ENCODE data around the gene FERD3L. TPM values are rescaled to one million over a fixed set of nuclear protein-coding genes. Genes with fewer than 3 reads are reported as not detected.

The FERD3L gene
- total RNA-seq, 2 experiments from 2014 or later: not detected

GRCh38 chr7:19112274-19113001 is 32.8 kb downstream of the FERD3L start:
- H3K4me3 ChIP-seq (ENCODE audit: low read depth, low read length, poor library complexity, severe bottlenecking): no peak overlapping the region
- CTCF ChIA-PET (ENCODE audit: unreplicated experiment): no interaction called here
- POLR2A ChIA-PET: interaction anchor here (0.6 kb wide), 1 partner anchor 504 kb away, joined by 3 read pairs; no protein-coding TSS in a partner anchor
- H3K79me2 ChIP-seq (ENCODE audit: insufficient read depth, low read depth, low read length): no peaks in the 10 kb centered on the region
- DNase-seq (ENCODE audit: low spot score): no peak
- no peak overlapping the region for H2AFZ ChIP-seq (ENCODE audit: low read length)
- no peaks in the 10 kb centered on the region for H3K9me3 ChIP-seq (ENCODE audit: low read length)
- BruUV-seq (replicated peaks): no TSS peak
- no peak overlapping the region for H3K4me2 ChIP-seq (ENCODE audit: low read length)
- H3K27ac ChIP-seq (ENCODE audit: low read depth, low read length, poor library complexity, severe bottlenecking): no peak overlapping the region
- no peaks in the 10 kb centered on the region for H3K4me1 ChIP-seq (ENCODE audit: insufficient read depth, low read length, poor library complexity, severe bottlenecking)
- TF ChIP-seq EZH2phosphoT487 (IDR thresholded peaks at IDR 0.05; ENCODE audit: borderline replicate concordance, low read depth, low read length) (no peak), CTCF (conservative IDR thresholded peaks at IDR 0.05; ENCODE audit: low read length) (no peak)
- no peaks in the 10 kb centered on the region for H3K9me2 ChIP-seq (ENCODE audit: insufficient read depth, low read length)
- intact Hi-C loops (cut with micrococcal nuclease; ENCODE audit: unreplicated experiment): no loop called here
- no peaks in the 10 kb centered on the region for H4K20me1 ChIP-seq (ENCODE audit: insufficient read depth, low read length)
- no peaks in the 10 kb centered on the region for H3K36me3 ChIP-seq (ENCODE audit: insufficient read depth, low read length)

- H3K79me2 ChIP-seq (ENCODE audit: insufficient read depth, low read depth, low read length): no peaks in the 10 kb centered on the region
- TF ChIP-seq EZH2phosphoT487 (IDR thresholded peaks at IDR 0.05; ENCODE audit: borderline replicate concordance, low read depth, low read length): no peak
- TF ChIP-seq CTCF (conservative IDR thresholded peaks at IDR 0.05; ENCODE audit: low read length): no peak
- H3K4me1 ChIP-seq (ENCODE audit: insufficient read depth, low read length, poor library complexity, severe bottlenecking): no peaks in the 10 kb centered on the region
- no peaks in the 10 kb centered on the region for H3K9me3 ChIP-seq (ENCODE audit: low read length)
- intact Hi-C loops (cut with micrococcal nuclease; ENCODE audit: unreplicated experiment): no loop called here
- BruUV-seq (replicated peaks): no TSS peak
- no peak overlapping the region for H3K4me2 ChIP-seq (ENCODE audit: low read length)
- no peak overlapping the region for H3K27ac ChIP-seq (ENCODE audit: low read depth, low read length, poor library complexity, severe bottlenecking)
- no peak for DNase-seq (ENCODE audit: low spot score)
- no peak overlapping the region for H2AFZ ChIP-seq (ENCODE audit: low read length)
- ChIA-PET POLR2A (no interaction called here), CTCF (ENCODE audit: unreplicated experiment) (no interaction called here)
- no peaks in the 10 kb centered on the region for H4K20me1 ChIP-seq (ENCODE audit: insufficient read depth, low read length)
- no peaks in the 10 kb centered on the region for H3K36me3 ChIP-seq (ENCODE audit: insufficient read depth, low read length)
- H3K4me3 ChIP-seq (ENCODE audit: low read depth, low read length, poor library complexity, severe bottlenecking): no peak overlapping the region
- no peaks in the 10 kb centered on the region for H3K9me2 ChIP-seq (ENCODE audit: insufficient read depth, low read length)
These were observed 33.5 kb downstream of the FERD3L start for GRCh38 chr7:19111474-19112273.

GRCh38 chr7:19110776-19111175 is 34.4 kb downstream of the FERD3L start:
- no peak overlapping the region for H3K4me2 ChIP-seq (ENCODE audit: low read length)
- no peaks in the 10 kb centered on the region for H3K36me3 ChIP-seq (ENCODE audit: insufficient read depth, low read length)
- H3K9me3 ChIP-seq (ENCODE audit: low read length): no peaks in the 10 kb centered on the region
- ChIA-PET POLR2A (no interaction called here), CTCF (ENCODE audit: unreplicated experiment) (no interaction called here)
- H3K4me1 ChIP-seq (ENCODE audit: insufficient read depth, low read length, poor library complexity, severe bottlenecking): no peaks in the 10 kb centered on the region
- H3K79me2 ChIP-seq (ENCODE audit: insufficient read depth, low read depth, low read length): no peaks in the 10 kb centered on the region
- H3K4me3 ChIP-seq (ENCODE audit: low read depth, low read length, poor library complexity, severe bottlenecking): no peak overlapping the region
- DNase-seq (ENCODE audit: low spot score): no peak
- no peak for TF ChIP-seq CTCF (conservative IDR thresholded peaks at IDR 0.05; ENCODE audit: low read length)
- no peak for TF ChIP-seq EZH2phosphoT487 (IDR thresholded peaks at IDR 0.05; ENCODE audit: borderline replicate concordance, low read depth, low read length)
- no peaks in the 10 kb centered on the region for H4K20me1 ChIP-seq (ENCODE audit: insufficient read depth, low read length)
- no peak overlapping the region for H3K27ac ChIP-seq (ENCODE audit: low read depth, low read length, poor library complexity, severe bottlenecking)
- H3K9me2 ChIP-seq (ENCODE audit: insufficient read depth, low read length): no peaks in the 10 kb centered on the region
- intact Hi-C loops (cut with micrococcal nuclease; ENCODE audit: unreplicated experiment): no loop called here
- no peak overlapping the region for H2AFZ ChIP-seq (ENCODE audit: low read length)
- BruUV-seq (replicated peaks): no TSS peak
